Activated T-cell treated with anti-CD3 and anti-CD28 coated beads for 4 hours (primary cell): Measurements from ENCODE around the gene ENTR1.
"Not testable (repeated sequence)": the region's sequence is repeated elsewhere in the genome, so short reads cannot be mapped to it uniquely, and the experiment has no call there.

ENCODE experiments used
- DNase-seq: peaks from one replicate; pipeline ENCODE4 v3.0.0-alpha.2; 2020

ENTR1 gene

DNA sequence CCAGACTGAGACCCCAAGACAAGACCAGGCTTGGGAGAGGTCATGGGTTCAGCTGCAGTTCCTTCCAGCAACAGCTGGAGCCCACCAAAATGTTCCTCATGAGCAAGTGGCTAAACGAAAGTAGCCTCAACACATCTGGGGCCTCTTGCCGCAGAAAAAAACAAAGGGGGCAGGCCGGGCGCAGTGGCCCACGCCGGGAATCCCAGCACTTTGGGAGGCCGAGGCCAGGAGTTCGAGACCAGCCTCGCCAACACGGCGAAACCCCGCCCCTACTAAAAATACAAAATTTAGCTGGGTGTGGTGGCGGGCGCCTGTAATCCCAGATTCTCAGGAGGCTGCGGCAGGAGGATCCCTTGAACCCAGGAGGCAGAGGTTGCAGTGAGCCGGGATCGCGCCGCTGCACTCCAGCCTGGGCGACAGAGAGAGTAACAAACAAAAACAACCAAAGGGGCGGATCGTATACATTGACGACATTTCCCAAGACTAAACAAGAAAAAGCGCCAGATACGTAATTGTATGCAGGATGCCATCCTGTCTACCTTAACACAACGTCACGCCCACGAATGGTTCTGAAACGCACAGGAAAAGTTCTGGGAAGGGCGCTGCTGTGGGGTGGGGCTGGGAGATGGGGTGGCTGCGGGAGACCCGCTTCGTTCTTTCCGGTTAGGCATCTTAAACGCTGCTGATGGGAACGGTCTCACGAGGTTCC lies 27.6 kb upstream of the ENTR1 start:
- no peak for DNase-seq

DNA sequence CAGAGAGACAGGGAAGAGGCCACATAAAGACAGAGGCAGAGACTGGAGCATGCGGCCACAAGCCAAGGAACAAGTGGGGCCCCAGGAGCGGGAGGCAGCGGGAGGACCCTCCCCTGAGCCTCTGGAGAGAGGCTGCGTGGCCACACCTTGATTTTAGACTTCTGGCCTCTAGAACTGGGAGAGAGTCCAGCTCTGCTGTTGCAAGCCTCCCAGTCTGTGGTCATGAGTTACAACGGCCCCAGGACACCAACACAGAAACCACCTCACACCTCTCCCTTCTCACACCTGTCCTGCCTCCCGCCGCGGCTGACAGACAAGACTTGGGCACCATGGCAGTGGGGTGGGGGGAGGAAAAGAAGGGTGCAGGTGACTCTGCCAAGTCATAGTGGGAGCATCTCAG lies 27.0 kb upstream of the ENTR1 start:
- DNase-seq, result no peak

DNA sequence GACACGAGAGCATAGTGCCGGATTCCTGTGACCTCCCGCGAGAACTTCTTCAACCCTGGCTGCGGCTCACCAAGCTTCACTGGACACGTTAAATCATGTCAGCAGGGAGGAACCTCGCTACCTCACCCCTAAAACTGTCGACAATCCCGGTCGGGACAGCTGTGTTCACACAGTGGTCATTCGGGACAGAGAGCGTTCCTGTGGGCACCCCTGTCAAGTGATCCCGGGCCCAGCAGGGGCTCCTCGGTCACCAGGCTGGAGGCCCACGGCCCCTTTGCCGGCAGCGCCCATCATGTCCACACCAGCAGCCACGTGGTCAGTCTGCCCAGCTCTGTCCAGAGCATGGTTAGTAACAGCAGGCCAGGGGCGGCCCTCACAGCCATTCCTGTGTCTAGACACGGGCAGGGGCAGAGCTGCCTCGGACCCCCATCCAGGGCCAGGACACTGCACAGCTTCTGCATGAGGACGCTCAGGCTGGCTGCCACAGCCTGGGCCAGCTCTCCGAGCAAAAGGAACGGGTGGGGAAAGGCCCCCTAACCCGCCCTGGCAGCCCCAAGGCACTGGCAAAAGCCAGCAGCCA lies 25.7 kb upstream of the ENTR1 start:
- no peak for DNase-seq

DNA sequence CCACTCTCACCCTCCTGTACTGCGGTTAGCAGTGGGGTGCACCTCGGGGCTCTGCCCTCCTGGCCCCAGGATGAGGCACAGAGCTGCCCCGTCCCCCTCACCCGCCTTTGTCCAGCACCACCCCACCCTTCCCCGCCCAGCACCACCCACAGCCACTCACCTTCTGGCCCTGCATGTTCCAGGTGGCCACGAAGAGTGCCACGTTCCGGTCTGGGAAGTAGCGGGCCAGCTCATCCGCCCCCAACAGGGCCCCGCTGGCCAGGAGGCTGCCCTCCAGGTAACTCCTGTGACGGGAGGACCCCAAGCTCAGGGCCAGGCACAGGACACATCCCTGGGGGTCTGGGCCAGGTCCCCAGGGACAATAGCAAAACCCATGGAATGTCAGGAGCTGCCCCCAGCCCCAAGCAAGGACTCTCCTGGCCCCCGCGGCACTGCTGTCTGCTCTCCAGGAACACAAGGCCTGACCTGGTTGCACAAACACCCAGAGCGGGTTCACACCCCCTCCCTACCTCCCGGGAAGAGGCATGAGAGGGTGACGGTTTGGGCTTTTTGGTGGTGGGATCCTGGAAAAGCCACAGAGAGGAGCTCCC lies 24.3 kb upstream of the ENTR1 start:
- no peak for DNase-seq

DNA sequence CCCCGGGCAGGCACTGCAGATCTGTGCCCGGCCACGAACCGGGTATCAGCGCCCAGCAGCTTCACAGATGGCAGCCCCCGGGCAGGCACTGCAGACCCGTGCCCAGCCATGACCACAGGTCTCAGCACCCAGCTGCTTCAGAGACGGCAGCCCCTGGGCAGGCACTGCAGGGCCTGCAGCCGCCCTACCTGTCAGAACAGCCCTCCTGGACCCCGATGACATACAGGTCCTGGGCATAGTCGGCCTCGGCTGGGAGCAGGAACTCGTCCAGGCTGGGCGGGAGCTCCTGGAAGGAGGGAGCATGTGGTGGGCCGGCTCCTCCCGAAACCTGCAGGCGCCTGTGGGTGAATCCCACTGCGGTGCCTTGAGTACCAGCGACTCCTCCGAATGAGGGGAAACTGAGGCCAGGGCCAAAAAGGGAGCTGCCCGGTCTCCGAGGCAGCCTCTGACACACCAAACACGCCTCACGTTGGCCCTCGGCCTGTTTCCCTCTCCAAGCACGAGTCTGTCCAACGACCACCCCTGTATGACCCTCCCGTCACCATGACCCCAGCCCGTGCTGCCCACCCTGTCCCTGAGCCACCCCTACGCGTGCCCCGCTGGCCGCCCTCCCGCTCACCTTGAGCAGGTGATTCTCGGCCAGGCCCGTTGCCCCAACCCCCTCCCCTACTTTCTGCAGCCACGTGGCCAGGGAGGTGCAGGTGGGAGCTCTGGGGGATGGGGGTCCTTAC lies 23.6 kb upstream of the ENTR1 start:
- DNase-seq, result no peak

DNA sequence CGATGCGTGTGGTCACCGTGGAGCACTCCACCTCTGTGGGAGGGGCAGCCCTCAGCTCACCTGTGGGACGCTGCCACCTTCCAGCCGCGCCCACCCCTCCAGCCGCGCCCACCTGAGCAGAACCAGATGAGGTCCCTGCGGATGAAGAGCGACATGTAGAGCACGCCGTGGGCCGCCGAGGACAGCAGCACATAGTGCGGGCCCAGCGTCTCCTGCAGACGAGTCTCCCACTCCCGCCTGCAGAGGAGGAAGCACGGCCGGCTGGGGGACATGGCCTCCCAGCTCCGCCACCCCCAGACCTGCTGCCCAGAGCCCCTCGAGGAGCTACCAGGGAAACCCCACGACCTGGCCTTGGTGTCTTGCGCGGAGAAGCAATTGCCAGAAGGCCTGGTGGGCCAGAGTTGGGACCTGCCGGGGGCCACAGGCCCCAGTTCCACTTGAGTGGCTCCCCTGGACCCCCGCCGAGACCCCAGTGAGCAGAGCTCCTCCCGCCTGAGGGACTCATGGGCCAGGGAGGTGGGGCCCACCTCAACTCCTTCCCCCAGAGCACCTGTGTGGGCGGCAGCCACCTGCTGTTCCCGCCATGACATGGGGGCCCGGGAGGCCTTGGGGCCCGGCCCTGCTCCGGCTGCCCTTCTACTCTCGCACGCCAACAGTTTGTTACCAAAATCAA lies 22.8 kb upstream of the ENTR1 start:
- no peak for DNase-seq

DNA sequence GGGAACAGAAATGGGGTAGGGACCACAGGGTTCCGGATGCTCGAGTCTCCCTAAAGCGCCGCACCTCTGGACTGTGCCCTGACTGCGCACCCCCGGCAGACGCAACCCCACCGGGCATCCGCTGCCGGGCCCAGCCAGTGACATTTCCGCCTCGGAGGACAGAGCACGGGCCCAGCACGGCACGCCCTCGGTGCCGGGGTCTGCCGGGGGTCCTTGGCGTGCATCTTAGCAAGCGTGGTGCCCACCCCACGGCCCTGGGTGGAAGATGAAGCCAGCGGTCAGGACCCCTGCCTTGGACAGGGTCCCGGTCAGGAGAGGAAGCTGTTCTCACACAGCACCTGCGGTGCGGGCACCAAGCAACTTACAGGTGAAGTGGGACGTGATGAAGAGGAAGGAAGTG lies 22.2 kb upstream of the ENTR1 start:
- no peak for DNase-seq

DNA sequence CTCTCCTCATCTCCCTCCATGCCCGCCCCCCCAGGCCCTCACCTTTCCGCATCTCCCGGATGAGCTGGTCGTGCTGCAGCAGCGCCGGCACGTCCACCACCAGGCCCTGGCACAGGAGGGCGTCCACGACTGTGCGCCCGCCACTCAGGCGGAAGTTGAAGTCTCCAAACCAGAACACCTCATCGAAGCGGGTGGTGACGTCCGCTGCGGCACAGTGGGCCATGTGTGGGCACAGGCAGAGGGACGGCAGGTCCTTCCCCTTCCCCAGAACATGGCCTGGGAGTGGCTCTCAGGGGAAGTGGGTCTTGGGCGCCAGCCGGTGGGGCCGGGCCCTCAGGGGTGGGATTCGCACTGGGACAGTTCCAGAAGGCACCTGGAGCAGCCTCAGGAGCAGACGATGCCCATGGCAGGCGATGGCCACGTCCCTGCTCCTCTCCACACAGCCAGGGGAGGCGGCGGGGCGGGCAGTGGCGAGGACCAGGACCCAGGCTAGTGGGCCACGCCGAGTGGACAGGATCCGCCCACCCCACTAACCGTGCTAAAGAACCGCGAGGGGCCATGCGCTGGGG lies 21.5 kb upstream of the ENTR1 start:
- DNase-seq, result no peak

DNA sequence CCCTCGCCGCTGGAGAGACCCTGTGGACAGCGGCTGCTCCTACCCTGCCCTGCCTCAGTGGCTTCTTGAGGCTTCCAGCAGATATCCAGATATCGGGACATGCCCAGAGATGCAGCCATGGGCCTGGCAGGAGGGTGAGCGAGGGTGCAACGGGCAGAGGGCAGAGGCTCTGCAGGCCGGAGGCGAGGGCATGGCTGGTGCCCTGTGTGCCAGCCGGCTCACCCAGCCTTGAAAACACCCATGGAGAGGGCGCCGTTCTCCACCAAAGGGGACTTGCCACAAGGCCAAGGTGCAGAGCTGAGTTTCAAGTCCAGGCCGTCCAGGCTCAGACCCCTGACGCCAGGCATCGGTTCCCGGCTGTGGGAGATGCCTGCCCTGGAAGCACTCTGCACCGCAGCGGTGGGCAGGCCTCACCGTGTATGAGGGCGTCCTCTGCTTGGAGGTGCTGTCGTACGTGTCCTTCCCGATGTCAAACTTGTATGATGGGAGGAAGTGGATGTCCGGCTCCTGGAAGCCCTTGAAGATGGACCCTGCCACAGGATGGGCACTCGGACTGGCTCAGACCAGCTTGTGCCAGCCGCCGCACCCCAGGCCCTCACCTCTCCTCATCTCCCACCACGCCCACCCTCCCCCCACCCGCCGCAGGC lies 20.3 kb upstream of the ENTR1 start:
- no peak for DNase-seq

DNA sequence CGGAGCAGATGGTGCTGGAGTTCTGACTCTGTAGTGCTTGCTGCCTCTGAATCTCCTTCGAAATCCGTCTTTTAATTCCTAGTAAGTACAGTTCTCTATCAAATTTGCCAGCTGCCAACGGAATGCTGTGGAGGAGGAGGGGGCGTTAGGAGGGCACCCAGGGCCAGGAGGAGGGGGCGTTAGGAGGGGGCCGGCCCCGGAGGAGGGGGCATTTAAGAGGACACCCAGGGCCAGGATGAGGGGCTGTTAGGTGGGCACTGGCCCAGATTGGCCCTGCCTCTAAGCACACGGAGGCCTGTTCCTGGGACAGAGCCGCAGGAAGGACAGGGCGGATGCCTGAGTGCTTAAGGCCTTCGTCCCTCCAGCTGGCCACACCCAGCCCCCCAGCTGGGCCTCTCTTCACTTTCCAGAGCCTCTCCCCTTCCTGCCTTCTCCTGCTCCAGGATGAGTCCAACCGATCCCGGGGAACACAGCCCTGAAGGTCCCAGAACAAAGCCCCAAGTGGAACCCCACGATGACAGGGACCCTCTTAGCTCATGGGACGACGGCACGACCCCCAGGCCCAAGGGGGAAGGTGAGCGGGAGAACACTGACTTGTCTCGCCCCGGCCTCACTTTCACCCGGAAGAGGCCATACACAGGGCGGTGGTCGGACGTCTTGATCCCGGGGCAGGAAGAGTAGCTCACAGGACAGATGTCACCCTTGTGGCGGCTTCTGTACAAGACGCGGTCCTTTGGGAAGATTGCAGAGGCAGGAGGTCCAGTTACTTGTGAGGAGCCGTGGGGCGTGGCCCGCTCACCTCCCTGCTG lies 19.5 kb upstream of the ENTR1 start:
- no peak for DNase-seq

DNA sequence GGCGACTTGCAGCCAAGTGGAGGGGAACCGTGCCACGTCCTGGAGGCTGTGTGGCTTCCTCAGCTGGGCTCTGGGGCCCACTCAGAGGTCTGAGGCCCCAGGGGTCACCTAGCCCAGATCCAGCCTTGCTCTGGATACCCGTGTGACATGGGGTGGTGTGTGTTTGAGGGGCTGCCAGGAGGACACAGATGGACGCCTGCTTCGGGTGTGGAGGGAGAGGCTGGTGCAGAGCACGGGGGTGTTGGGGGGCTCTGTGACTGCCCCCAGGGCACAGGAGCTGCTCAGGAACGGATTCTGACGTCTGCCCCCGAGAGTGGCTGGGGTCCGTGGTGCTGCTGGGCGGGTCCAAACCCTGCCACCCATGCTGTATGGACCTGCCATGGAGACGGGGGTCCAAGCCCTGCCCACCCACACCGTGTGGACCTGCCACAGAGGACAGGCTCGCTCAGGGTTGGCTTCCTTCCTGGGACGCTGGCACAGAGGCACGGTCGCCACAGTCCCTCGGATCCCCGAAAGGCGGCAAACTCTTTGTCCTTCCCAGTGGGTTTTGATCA lies 18.7 kb upstream of the ENTR1 start:
- no peak for DNase-seq

DNA sequence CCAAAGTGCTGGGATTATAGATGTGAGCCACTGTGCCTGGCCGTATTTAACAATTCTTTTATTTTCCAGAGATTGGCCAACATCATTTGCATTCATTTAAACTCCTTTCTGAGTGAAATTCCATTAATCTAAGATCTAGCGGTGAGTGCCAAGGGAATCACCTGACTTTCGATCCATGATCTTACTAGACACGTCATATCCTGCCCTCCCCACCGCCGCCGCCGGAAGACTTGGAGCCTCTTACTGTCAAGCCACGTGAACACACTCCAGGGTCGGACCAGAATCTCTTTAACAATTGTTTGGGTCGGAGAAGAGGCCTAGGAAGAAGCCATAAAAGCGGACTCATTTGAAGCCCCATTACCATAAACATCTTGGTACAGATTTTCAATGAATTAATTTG lies 16.4 kb upstream of the ENTR1 start:
- no peak for DNase-seq

DNA sequence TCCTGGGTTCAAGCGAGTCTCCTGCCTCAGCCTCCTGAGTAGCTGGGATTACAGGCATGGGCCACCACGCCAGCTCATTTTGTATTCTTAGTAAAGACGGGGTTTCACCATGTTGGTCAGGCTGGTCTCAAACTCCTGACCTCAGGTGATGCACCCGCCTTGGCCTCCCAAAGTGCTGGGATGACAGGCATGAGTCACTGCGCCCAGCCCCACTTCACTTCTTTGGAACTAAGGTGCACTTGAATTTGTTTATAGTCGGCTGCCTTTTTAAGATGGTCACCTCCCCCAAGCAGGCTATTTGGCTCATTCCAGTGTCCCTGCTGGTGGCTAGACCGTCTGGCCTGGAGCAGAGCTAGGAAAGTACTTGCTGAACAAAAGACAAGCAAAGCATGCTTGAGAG lies 15.0 kb upstream of the ENTR1 start:
- DNase-seq, result not testable (repeated sequence)

DNA sequence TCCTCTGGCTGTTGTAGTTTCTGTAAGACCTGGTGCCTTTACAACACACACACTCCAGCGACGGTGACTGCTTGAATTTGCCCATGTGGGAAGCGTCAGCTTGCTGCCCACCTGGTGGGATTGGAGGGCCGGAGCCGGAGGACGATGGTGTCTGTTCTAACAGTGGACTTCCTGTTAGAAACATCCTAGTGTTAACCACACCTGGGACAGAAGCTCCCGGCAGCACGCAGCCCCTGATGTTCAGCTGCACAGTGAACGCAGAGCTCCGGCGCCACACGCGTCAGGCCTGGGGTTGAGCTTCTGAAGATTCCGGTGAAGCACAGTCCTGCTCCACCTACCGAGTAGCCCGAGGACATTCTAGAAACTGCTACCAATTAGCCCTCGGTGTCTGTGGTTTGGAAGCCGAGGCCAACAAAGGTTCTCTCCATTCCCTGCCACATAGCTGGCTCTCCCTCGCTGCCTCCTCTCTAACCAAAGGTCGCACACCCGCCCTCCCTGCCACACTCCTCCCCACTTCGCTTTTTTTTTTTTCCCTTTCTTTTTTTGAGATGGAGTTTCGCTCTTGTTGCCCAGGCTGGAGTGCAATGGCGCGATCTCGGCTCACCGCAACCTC lies 14.4 kb upstream of the ENTR1 start:
- no peak for DNase-seq

DNA sequence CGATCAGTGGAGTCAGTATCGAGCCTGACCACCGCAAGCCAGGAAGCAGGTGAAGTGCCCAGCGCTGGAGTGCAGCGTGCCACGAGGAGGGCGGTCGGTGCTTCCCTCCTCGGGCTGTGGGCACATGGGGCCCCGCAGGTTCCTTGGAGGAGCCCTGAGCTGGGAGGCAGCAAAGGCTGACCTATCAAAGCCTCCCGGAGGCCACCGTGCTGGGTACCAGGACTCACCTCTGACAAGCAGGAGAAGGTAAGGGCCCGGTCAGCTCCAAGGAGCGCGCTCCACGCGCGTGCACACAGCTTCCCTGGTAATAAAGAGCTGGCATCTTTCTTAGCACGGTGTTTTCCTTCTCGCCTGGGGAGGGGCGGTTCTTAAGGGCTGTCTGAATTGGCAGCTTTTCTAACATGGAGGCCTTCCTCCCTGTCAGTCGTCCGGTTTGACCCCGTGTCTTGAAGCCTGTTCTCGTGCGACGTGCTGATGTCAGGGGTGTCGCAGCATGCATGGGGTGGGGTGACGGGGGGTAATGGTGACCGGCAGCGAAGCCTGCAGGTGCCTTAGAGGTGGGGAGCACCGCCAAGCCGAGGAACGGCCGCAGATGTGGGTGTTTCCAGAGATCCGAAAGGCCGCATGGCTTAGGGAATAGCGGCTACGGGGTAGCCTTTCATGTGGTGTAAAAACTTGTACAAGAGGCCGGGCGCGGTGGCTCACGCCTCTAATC lies 13.2 kb upstream of the ENTR1 start:
- DNase-seq, result no peak

DNA sequence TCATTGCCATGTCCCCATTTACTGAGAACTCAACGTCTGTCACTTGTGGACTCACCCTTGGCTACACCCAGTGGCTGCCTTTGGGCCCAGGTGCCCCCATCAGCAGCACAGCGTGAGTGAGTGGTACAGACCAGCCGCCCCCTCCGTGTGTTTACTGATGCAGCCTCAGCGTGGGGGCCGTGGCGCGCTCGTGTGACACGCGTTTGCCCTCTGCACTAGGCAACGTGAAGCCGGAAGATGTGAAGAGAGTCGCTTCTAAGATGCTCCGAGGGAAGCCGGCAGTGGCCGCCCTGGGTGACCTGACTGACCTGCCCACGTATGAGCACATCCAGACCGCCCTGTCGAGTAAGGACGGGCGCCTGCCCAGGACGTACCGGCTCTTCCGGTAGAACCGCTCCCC lies 12.5 kb upstream of the ENTR1 start:
- DNase-seq, result no peak

DNA sequence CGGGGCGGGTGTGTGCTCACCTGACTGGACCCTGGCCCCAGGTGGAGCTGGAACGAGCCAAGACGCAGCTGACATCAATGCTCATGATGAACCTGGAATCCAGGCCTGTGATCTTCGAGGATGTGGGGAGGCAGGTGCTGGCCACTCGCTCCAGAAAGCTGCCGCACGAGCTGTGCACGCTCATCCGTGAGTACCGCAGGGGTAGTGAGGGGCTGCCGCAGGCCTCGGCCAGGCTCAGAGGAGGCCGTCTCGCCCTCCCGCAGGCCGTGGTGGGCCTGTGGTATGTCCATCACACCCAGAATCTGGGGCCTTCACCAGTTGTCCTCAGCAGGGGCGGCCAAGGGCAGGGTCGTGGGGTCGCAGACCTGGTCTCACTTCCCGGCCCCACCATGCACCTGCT lies 11.4 kb upstream of the ENTR1 start:
- no peak for DNase-seq

DNA sequence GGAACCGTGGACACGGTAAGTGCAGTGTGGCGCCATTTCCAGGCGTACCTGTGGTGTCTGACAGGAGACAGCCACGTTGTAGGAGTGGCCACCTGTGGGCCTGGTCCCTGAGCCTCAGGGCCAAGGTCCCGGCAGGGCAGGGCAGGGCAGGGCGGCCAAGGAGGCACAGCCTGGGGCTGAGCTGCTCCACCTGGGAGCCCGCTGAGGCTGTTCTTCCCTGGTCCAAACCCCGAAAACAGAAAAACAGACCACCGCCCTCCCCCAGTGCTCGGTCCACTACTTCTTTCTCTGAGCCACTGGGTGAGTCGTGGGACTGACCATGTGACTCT lies 8.6 kb upstream of the ENTR1 start:
- DNase-seq, result no peak

DNA sequence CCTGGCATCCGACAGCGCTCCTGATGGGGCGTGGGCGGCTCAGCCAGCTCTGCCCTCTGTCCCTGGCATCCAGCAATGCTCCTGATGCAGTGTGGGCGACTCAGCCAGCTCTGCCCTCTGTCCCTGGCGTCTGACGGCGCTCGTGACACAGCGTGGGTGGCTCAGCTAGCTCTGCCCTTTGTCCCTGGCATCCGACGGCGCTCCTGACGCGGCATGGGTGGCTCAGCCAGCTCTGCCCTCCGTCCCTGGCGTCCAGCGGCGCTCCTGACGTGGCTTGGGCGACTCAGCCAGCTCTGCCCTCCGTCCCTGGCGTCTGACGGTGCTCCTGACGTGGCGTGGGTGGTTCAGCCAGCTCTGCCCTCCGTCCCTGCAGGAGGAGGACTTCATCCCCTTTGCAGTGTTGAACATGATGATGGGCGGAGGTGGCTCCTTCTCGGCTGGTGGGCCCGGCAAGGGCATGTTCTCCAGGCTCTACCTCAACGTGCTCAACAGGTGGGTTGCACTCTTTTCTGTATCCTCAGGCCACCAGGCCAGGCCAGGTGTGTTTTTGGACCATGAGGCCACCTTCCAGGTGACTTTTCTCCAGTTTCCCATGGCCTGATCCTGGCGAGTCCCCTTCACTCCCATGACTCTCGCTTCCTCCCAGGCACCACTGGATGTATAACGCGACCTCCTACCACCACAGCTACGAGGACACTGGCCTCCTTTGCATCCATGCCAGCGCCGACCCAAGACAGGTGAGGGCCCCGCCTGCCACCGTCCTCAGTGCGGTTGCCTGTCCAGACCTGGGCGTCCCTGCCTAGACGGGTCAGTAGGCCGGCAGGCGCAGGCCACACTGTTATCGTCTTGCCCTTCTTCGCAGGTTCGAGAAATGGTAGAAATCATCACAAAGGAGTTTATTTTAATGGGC lies 8.0 kb upstream of the ENTR1 start:
- no peak for DNase-seq
